ENCODE data around the gene SUGP1. TPM values are rescaled to one million over a fixed set of nuclear protein-coding genes. Genes with fewer than 3 reads are reported as not detected.

Gene SUGP1
- total RNA-seq, 1 donor from 2014 or later = 45.0 TPM

- Mint-ChIP-seq H3K4me1 (ENCODE audit: low read depth) (no peaks in the 10 kb centered on the region), H3K27me3 (ENCODE audit: low read depth) (no peaks in the 10 kb centered on the region), H3K9me3 (ENCODE audit: low read depth) (no peaks in the 10 kb centered on the region), H3K4me3 (ENCODE audit: unreplicated experiment) (no peak overlapping the region), H3K27ac (ENCODE audit: unreplicated experiment) (no peak overlapping the region), H3K36me3 (ENCODE audit: low read depth) (peaks cover 26% of the 10 kb centered on the region)
- no peak for TF ChIP-seq CTCF (IDR thresholded peaks at IDR 0.05)
- DNase-seq (ENCODE audit: low spot score) = no peak
These were observed 20.7 kb upstream of the SUGP1 start for GRCh38 chr19:19341026-19341425.

- Mint-ChIP-seq H3K27me3 (ENCODE audit: low read depth) (no peaks in the 10 kb centered on the region), H3K4me1 (ENCODE audit: low read depth) (no peaks in the 10 kb centered on the region), H3K4me3 (ENCODE audit: unreplicated experiment) (no peak overlapping the region), H3K27ac (ENCODE audit: unreplicated experiment) (no peak overlapping the region), H3K9me3 (ENCODE audit: low read depth) (no peaks in the 10 kb centered on the region), H3K36me3 (ENCODE audit: low read depth) (peaks cover 17% of the 10 kb centered on the region)
- no peak for DNase-seq (ENCODE audit: low spot score)
- TF ChIP-seq CTCF (IDR thresholded peaks at IDR 0.05) = no peak
These were observed 17.8 kb upstream of the SUGP1 start for GRCh38 chr19:19338082-19338481.

- H3K27me3 Mint-ChIP-seq (ENCODE audit: low read depth) = no peaks in the 10 kb centered on the region
- no peaks in the 10 kb centered on the region for H3K9me3 Mint-ChIP-seq (ENCODE audit: low read depth)
These were observed 16.8 kb upstream of the SUGP1 start for GRCh38 chr19:19337120-19337519.

GRCh38 chr19:19336597-19336996, 16.3 kb upstream of the SUGP1 start:
- no peak for DNase-seq (ENCODE audit: low spot score)
- no peaks in the 10 kb centered on the region for H3K4me1 Mint-ChIP-seq (ENCODE audit: low read depth)
- no peak for TF ChIP-seq CTCF (IDR thresholded peaks at IDR 0.05)
- H3K4me3 Mint-ChIP-seq (ENCODE audit: unreplicated experiment) = no peak overlapping the region
- no peaks in the 10 kb centered on the region for H3K27me3 Mint-ChIP-seq (ENCODE audit: low read depth)
- H3K9me3 Mint-ChIP-seq (ENCODE audit: low read depth) = no peaks in the 10 kb centered on the region
- no peak overlapping the region for H3K27ac Mint-ChIP-seq (ENCODE audit: unreplicated experiment)
- peaks cover 16% of the 10 kb centered on the region for H3K36me3 Mint-ChIP-seq (ENCODE audit: low read depth)

More at GRCh38 chr19:19337120-19337519, 16.8 kb upstream of the SUGP1 start:
- Mint-ChIP-seq H3K4me3 (ENCODE audit: unreplicated experiment) (no peak overlapping the region), H3K27ac (ENCODE audit: unreplicated experiment) (no peak overlapping the region), H3K36me3 (ENCODE audit: low read depth) (peaks cover 15% of the 10 kb centered on the region), H3K4me1 (ENCODE audit: low read depth) (no peaks in the 10 kb centered on the region)
- no peak for TF ChIP-seq CTCF (IDR thresholded peaks at IDR 0.05)
- DNase-seq (ENCODE audit: low spot score) = no peak

- no peaks in the 10 kb centered on the region for H3K9me3 Mint-ChIP-seq (ENCODE audit: low read depth)
- H3K27me3 Mint-ChIP-seq (ENCODE audit: low read depth) = no peaks in the 10 kb centered on the region
- no peak for TF ChIP-seq CTCF (IDR thresholded peaks at IDR 0.05)
- H3K4me1 Mint-ChIP-seq (ENCODE audit: low read depth) = no peaks in the 10 kb centered on the region
- DNase-seq (ENCODE audit: low spot score) = no peak
- H3K36me3 Mint-ChIP-seq (ENCODE audit: low read depth) = peaks cover 15% of the 10 kb centered on the region
- H3K4me3 Mint-ChIP-seq (ENCODE audit: unreplicated experiment) = no peak overlapping the region
- no peak overlapping the region for H3K27ac Mint-ChIP-seq (ENCODE audit: unreplicated experiment)
These were observed 15.3 kb upstream of the SUGP1 start for GRCh38 chr19:19335408-19336158.
